Measurements from ENCODE around the gene MFSD6L.

MFSD6L gene

DNA sequence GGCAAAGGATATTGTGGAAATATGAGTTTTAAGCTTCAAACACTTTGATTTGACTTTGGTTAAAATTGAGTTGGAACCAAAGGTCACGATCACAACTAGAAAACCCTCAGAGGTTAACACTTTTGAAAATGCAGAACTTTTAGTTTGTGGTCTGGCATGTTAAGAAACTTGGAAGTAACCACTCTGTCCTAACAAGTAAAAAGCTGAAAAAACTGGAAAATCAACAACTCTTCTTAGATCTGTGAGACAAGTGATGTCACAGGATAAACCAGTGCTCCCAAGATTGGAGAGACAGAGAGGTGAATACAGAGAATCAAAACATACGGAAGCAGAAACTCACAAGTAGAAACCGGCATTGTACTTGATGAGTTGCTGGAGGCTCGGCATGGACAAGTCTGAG is 17.4 kb downstream of the MFSD6L start:
- H3K4me3 ChIP-seq (ENCODE audit: low read depth, low read length): no peak overlapping the region
- DNase-seq (ENCODE audit: low read depth): no peak
- TF ChIP-seq, protein P1, sequence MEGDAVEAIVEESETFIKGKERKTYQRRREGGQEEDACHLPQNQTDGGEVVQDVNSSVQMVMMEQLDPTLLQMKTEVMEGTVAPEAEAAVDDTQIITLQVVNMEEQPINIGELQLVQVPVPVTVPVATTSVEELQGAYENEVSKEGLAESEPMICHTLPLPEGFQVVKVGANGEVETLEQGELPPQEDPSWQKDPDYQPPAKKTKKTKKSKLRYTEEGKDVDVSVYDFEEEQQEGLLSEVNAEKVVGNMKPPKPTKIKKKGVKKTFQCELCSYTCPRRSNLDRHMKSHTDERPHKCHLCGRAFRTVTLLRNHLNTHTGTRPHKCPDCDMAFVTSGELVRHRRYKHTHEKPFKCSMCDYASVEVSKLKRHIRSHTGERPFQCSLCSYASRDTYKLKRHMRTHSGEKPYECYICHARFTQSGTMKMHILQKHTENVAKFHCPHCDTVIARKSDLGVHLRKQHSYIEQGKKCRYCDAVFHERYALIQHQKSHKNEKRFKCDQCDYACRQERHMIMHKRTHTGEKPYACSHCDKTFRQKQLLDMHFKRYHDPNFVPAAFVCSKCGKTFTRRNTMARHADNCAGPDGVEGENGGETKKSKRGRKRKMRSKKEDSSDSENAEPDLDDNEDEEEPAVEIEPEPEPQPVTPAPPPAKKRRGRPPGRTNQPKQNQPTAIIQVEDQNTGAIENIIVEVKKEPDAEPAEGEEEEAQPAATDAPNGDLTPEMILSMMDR (IDR thresholded peaks at IDR 0.05; ENCODE audit: control insufficient read depth, extremely low read depth, insufficient read depth): no peak

DNA sequence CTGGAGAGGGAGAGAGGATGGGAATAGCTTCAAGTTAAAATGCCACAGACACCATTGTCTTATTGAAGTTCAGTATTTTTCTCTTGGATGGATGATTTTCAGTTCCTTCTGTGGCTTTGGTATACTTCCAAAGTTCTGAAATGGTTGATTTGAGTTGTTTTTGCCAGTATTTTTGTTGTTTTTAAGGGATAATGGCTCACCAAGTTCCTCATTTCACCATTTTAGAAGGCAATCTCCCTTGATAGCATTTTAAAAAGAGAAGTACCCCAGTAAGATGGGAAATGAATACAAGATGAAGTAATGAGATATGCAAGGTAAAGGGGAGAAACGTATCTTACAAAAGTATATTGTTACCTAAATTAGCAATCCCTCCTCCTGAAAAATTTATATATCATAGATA is 22.3 kb downstream of the MFSD6L start:
- no peak for DNase-seq (ENCODE audit: low read depth)
- H3K4me3 ChIP-seq (ENCODE audit: low read depth, low read length): no peak overlapping the region
- TF ChIP-seq, protein P1 (IDR thresholded peaks at IDR 0.05; ENCODE audit: control insufficient read depth, extremely low read depth, insufficient read depth): no peak

DNA sequence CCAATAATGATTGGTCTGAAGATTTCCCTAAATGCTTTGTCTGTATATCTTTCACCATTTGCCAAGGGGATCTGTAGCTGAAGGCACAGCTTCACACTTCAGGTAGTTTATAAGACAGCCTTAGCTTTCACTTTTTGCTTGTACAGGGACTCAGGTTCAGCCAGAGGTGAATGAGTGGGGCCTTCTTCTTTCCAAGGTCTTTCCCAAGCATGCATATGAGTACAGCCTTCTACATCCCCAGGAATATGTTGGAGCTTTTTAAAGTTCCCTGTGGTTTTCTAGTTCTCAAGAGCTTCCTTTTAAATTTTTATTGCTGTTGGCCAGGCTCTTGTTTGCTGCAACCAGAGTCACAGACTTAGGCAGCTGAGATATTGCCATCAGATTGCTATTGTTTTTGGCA is 22.9 kb downstream of the MFSD6L start:
- DNase-seq (ENCODE audit: low read depth): no peak
- TF ChIP-seq, protein P1 (IDR thresholded peaks at IDR 0.05; ENCODE audit: control insufficient read depth, extremely low read depth, insufficient read depth): no peak
- H3K4me3 ChIP-seq (ENCODE audit: low read depth, low read length): no peak overlapping the region

DNA sequence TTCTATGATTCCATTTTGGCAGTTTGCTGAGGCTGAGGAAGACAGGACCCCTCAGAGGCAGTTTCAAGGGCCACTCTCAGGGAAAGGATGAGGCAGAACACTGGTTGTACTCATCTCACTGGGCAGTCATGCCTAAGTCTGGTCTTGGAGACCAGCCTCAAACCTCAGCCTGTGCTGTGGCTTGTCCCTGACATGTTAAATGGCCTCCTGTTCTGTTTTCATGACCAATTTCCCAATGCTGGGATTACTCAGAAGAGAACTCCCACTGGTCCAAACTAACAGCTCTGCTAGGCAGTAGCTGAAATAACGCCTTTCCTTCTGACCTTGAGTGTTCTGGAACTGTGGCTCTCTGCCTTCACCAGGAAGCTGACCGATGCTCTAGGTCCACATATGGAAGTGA is 32.4 kb downstream of the MFSD6L start:
- TF ChIP-seq, protein P1 (IDR thresholded peaks at IDR 0.05; ENCODE audit: control insufficient read depth, extremely low read depth, insufficient read depth): no peak
- DNase-seq (ENCODE audit: low read depth): no peak
- no peak overlapping the region for H3K4me3 ChIP-seq (ENCODE audit: low read depth, low read length)

- H3K4me3 ChIP-seq (ENCODE audit: low read depth, low read length): no peak overlapping the region
- TF ChIP-seq, protein P1 (IDR thresholded peaks at IDR 0.05; ENCODE audit: control insufficient read depth, extremely low read depth, insufficient read depth): no peak
- DNase-seq (ENCODE audit: low read depth): no peak
These were observed 37.2 kb downstream of the MFSD6L start for GRCh38 chr17:8762012-8762411.

DNA sequence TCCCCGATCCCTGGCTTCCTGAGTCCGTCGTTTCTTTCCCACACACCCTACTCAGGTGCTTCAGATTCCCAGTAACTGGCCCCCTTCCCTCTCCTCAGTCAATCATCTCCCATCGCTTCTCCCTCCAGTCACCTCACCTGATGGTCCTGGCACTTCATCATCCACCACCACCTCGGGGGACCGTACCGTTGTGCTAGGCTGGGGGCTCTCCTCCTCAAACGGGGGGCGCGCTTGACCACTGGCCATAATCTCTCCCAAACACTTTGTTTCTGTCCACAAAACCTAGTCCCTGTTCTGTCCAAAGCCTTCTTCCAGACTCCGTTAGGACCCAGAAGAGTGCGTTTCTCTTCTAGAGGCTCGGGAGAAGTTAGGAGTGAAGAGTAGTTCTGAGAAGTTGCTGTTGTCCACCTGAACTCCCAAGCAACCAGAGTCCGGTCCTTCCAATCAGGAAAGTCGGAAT is 41.0 kb downstream of the MFSD6L start, which contains the start of gene SPDYE4:
SPDYE4 (minus strand) TSS at position 410 of the 460 bp plus-strand sequence; CDS start at position 246, 164 bp downstream.
- no peak within 1 kb of the TSS for H3K4me3 ChIP-seq (ENCODE audit: low read depth, low read length)
- TF ChIP-seq, protein P1 (IDR thresholded peaks at IDR 0.05; ENCODE audit: control insufficient read depth, extremely low read depth, insufficient read depth): no peak
- DNase-seq (ENCODE audit: low read depth): no peak

- TF ChIP-seq, protein P1 (IDR thresholded peaks at IDR 0.05; ENCODE audit: control insufficient read depth, extremely low read depth, insufficient read depth): no peak
- H3K4me3 ChIP-seq (ENCODE audit: low read depth, low read length): no peak overlapping the region
- DNase-seq (ENCODE audit: low read depth): no peak
These were observed 42.0 kb downstream of the MFSD6L start for GRCh38 chr17:8757189-8757588.
